ENCODE measurements around the gene ZGPAT.

Gene ZGPAT

GRCh38 chr20:63687419-63688178 is 20.2 kb upstream of the ZGPAT start:
- DNase-seq (ENCODE audit: low read depth), result no peak
- no peak for TF ChIP-seq POLR2A (IDR thresholded peaks at IDR 0.05; ENCODE audit: extremely low read depth, insufficient read length)
- no peak for TF ChIP-seq CTCF (IDR thresholded peaks at IDR 0.05; ENCODE audit: low read depth, low read length)
- no peak for TF ChIP-seq MYC (IDR thresholded peaks at IDR 0.05; ENCODE audit: low read depth, low read length)
- no peak for TF ChIP-seq MAX (IDR thresholded peaks at IDR 0.05; ENCODE audit: low read depth, low read length)
- no peak overlapping the region for H3K4me3 ChIP-seq (ENCODE audit: low read depth, low read length)

GRCh38 chr20:63688228-63689045 is 19.4 kb upstream of the ZGPAT start:
- no peak for DNase-seq (ENCODE audit: low read depth)
- TF ChIP-seq CTCF (IDR thresholded peaks at IDR 0.05; ENCODE audit: low read depth, low read length), result no peak
- TF ChIP-seq MYC (IDR thresholded peaks at IDR 0.05; ENCODE audit: low read depth, low read length), result no peak
- TF ChIP-seq POLR2A (IDR thresholded peaks at IDR 0.05; ENCODE audit: extremely low read depth, insufficient read length), result no peak
- no peak for TF ChIP-seq MAX (IDR thresholded peaks at IDR 0.05; ENCODE audit: low read depth, low read length)
- no peak overlapping the region for H3K4me3 ChIP-seq (ENCODE audit: low read depth, low read length)

- no peak for DNase-seq (ENCODE audit: low read depth)
- no peak for TF ChIP-seq CTCF (IDR thresholded peaks at IDR 0.05; ENCODE audit: low read depth, low read length)
- TF ChIP-seq POLR2A (IDR thresholded peaks at IDR 0.05; ENCODE audit: extremely low read depth, insufficient read length), result no peak
- no peak for TF ChIP-seq MYC (IDR thresholded peaks at IDR 0.05; ENCODE audit: low read depth, low read length)
- no peak for TF ChIP-seq MAX (IDR thresholded peaks at IDR 0.05; ENCODE audit: low read depth, low read length)
- no peak overlapping the region for H3K4me3 ChIP-seq (ENCODE audit: low read depth, low read length)
Observed at GRCh38 chr20:63689046-63690002, 18.5 kb upstream of the ZGPAT start.

GRCh38 chr20:63690003-63690897 is 17.6 kb upstream of the ZGPAT start:
- TF ChIP-seq CTCF (IDR thresholded peaks at IDR 0.05; ENCODE audit: low read depth, low read length) (no peak), MAX (IDR thresholded peaks at IDR 0.05; ENCODE audit: low read depth, low read length) (no peak), POLR2A (IDR thresholded peaks at IDR 0.05; ENCODE audit: extremely low read depth, insufficient read length) (no peak), MYC (IDR thresholded peaks at IDR 0.05; ENCODE audit: low read depth, low read length) (no peak)
- H3K4me3 ChIP-seq (ENCODE audit: low read depth, low read length), result no peak overlapping the region
- no peak for DNase-seq (ENCODE audit: low read depth)
